ENCODE results near the gene CUEDC1. TPM values are rescaled to one million over a fixed set of nuclear protein-coding genes. Genes with fewer than 3 reads are reported as not detected.
"Not testable (repeated sequence)": the region's sequence is repeated elsewhere in the genome, so short reads cannot be mapped to it uniquely, and the experiment has no call there.

Gene CUEDC1
- total and polyA plus RNA-seq, 2 of the 13 experiments (the other 11 are each of a cell fraction or from before 2014, with no cell fraction given): 7.4 to 12.9 TPM

DNA sequence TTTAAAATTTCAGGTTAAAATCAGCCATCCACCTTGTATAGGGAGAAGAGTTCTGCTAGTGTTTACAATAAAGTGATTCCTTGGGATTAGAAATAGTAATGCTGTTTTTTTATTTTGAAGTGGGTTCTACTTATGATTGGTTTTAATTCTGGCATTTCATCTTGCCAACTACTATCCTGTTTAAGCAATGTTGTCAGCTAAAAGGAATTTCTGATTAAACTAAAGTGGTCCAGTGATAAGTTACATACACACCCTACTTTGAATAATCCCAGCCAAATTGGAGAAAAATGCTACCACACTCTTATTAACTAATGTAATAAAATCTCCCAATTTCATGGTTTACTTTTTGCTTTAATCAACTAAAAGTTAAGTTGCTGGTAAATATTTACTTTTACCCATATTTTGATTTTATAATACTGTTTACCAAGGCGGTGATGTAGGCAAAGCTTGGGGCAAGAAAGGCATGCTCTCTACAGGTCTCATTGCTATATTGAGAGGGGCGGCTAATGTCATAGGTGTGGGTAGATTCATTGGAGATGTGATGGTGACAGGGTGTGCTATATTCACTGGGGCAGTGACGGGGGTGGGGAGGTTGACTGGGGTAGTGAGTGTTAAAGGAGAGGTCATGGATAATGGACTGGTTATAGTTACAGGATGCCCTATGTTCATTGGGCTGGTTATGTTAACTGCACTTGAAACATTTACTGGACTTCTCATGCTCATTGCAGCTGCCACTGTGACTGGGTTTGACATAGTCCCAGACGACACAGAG, 19.0 kb upstream of the CUEDC1 start:
- CTCF ChIA-PET (ENCODE audit: low intra/inter-chr PET ratio, low total read pairs); intact Hi-C loops (cut with micrococcal nuclease; ENCODE audit: unreplicated experiment): not testable (repeated sequence)

DNA sequence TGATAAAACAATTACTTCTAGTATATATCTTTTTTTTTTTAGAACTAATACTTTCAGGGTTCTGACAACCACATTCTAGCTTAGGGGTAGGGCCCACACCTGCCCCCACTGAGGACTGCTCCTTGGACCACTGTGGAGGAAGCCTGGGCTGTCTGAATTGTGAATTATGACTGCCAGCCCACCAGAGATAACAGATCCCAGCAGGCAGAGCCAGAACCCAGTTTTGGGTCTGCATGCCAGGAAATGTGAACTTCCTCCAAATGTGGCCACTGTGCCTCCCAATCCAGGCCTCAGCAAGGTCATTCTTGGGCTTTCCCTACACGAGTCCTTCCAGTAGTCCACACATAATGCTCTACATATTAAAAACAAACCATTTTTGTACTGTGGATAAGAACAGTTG, 16.9 kb upstream of the CUEDC1 start:
- H4K20me1 ChIP-seq (ENCODE audit: insufficient read depth, low read length): peaks cover 7% of the 10 kb centered on the region; the same call in 1 of the 2 replicates
- FAIRE-seq (no peak), DNase-seq (ENCODE audit: low spot score) (no peak), ATAC-seq (no peak)
- no peak overlapping the region for H3K27ac ChIP-seq (ENCODE audit: extremely low read length, insufficient read depth, low read length)
- BruUV-seq (replicated peaks): no TSS peak
- intact Hi-C loops (cut with micrococcal nuclease; ENCODE audit: unreplicated experiment) (no loop called here), in situ Hi-C loops (cut with HindIII; ENCODE audit: extremely low pct_ligation_motif_present, low pct_unique_long_range_greater_than_20kb) (no loop called here)
- peak; percentile 14 for TF ChIP-seq RBM22 (optimal IDR thresholded peaks at IDR 0.05; ENCODE audit: low read length)
- TF ChIP-seq, protein P1, sequence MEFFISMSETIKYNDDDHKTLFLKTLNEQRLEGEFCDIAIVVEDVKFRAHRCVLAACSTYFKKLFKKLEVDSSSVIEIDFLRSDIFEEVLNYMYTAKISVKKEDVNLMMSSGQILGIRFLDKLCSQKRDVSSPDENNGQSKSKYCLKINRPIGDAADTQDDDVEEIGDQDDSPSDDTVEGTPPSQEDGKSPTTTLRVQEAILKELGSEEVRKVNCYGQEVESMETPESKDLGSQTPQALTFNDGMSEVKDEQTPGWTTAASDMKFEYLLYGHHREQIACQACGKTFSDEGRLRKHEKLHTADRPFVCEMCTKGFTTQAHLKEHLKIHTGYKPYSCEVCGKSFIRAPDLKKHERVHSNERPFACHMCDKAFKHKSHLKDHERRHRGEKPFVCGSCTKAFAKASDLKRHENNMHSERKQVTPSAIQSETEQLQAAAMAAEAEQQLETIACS (CRISPR knock-in tag; IDR thresholded peaks at IDR 0.05): no peak
- H3K4me3 ChIP-seq (replicated peaks in 1 of 3; ENCODE audit: insufficient read depth in 1 of 3, low read depth in 2 of 3, low read length in 3 of 3): no peak overlapping the region
- POLR2A ChIA-PET: interaction anchor here (1.2 to 2.0 kb wide), 2 partner anchors 17 to 37 kb away, joined by 3 to 4 read pairs; partner anchors contain the start of gene CUEDC1
- H3K4me2 ChIP-seq (ENCODE audit: low read depth, low read length): no peak overlapping the region
- H3K9ac ChIP-seq (ENCODE audit: insufficient read depth, low read depth, low read length): no peak overlapping the region
- WGBS (ENCODE audit: low lambda C conversion rate): 90% methylated on average over 1 of the region's 1 CpG
- H3K4me1 ChIP-seq (ENCODE audit: insufficient read depth, low read length): peaks cover 44% of the 10 kb centered on the region
- no peaks in the 10 kb centered on the region for H3K79me2 ChIP-seq (ENCODE audit: insufficient read depth, low read length)
- CTCF ChIA-PET (ENCODE audit: low intra/inter-chr PET ratio, low total read pairs): no interaction called here
- peaks cover 0 to 3% of the 10 kb centered on the region in 2 experiments; a peak in 3 of 5 replicates for H3K27me3 ChIP-seq (ENCODE audit: control insufficient read depth in 1 of 2, insufficient read depth in 2 of 2, low read length in 2 of 2)
- no peak overlapping the region for H2AFZ ChIP-seq (ENCODE audit: low read length)
- H3K9me3 ChIP-seq (ENCODE audit: low read length): no peaks in the 10 kb centered on the region
- peaks cover 9 to 23% of the 10 kb centered on the region in 2 experiments for H3K36me3 ChIP-seq (replicated peaks in 1 of 2; ENCODE audit: control insufficient read depth in 1 of 2, insufficient read depth in 2 of 2, low read length in 2 of 2)

More for the DNA sequence above, 19.0 kb upstream of the CUEDC1 start:
- ATAC-seq; H3K4me2 ChIP-seq (ENCODE audit: low read depth, low read length); in situ Hi-C loops (cut with HindIII; ENCODE audit: extremely low pct_ligation_motif_present, low pct_unique_long_range_greater_than_20kb); H4K20me1 ChIP-seq (ENCODE audit: insufficient read depth, low read length); H3K27me3 ChIP-seq (ENCODE audit: control insufficient read depth in 1 of 2, insufficient read depth in 2 of 2, low read length in 2 of 2); H3K4me3 ChIP-seq (replicated peaks in 1 of 3; ENCODE audit: insufficient read depth in 1 of 3, low read depth in 2 of 3, low read length in 3 of 3); H3K9ac ChIP-seq (ENCODE audit: insufficient read depth, low read depth, low read length); FAIRE-seq; DNase-seq (ENCODE audit: low spot score); H2AFZ ChIP-seq (ENCODE audit: low read length); H3K79me2 ChIP-seq (ENCODE audit: insufficient read depth, low read length); H3K9me3 ChIP-seq (ENCODE audit: low read length): not testable (repeated sequence)
- H3K36me3 ChIP-seq (replicated peaks in 1 of 2; ENCODE audit: control insufficient read depth in 1 of 2, insufficient read depth in 2 of 2, low read length in 2 of 2): peaks cover 11 to 42% of the 10 kb centered on the region in 2 experiments
- TSS peak; percentile 12 for BruUV-seq (replicated peaks)
- WGBS (ENCODE audit: low lambda C conversion rate): 92% methylated on average over 4 of the region's 4 CpGs
- POLR2A ChIA-PET: interaction anchor here (0.9 to 3.6 kb wide), 7 partner anchors 8 to 81 kb away, joined by 3 to 16 read pairs (median 4); partner anchors contain the start of genes SRSF1 and VEZF1
- peaks cover 45% of the 10 kb centered on the region for H3K4me1 ChIP-seq (ENCODE audit: insufficient read depth, low read length)
- H3K27ac ChIP-seq (ENCODE audit: extremely low read length, insufficient read depth, low read length): peak overlapping the region; percentile 1

All from HepG2 (cell line).